ENCODE results near the gene ASB15. TPM values are rescaled to one million over a fixed set of nuclear protein-coding genes. Genes with fewer than 3 reads are reported as not detected.

The ASB15 gene
- total and polyA plus RNA-seq, 4 donors: 0.08 TPM; not detected in 3

- Histone ChIP-seq H3K27me3 (ENCODE audit: control insufficient read depth, insufficient read depth, low read length) (no peaks in the 10 kb centered on the region), H3K9me3 (ENCODE audit: control insufficient read depth, insufficient read depth, low read length) (no peaks in the 10 kb centered on the region), H3K4me1 (ENCODE audit: control insufficient read depth, insufficient read depth, low read length) (no peaks in the 10 kb centered on the region), H3K4me3 (ENCODE audit: low read depth, low read length) (no peak overlapping the region), H3K27ac (ENCODE audit: low read depth, low read length) (no peak overlapping the region), H3K36me3 (ENCODE audit: control insufficient read depth, insufficient read depth, low read length) (no peaks in the 10 kb centered on the region)
- peak in 5 of 6 donors; percentile 17 to 83 (median 33) for DNase-seq (ENCODE audit: low read depth in 4 of 6, low spot score in 6 of 6)
- no CpG with 5 or more reads among the region's 1 CpG for WGBS (ENCODE audit: insufficient coverage)
These were observed 81.1 kb downstream of the ASB15 start for GRCh38 chr7:123682690-123683089.

- Histone ChIP-seq H3K27me3 (ENCODE audit: control insufficient read depth, insufficient read depth, low read length) (no peaks in the 10 kb centered on the region), H3K36me3 (ENCODE audit: control insufficient read depth, insufficient read depth, low read length) (peaks cover 9% of the 10 kb centered on the region), H3K9me3 (ENCODE audit: control insufficient read depth, insufficient read depth, low read length) (no peaks in the 10 kb centered on the region), H3K4me3 (ENCODE audit: low read depth, low read length) (no peak overlapping the region), H3K4me1 (ENCODE audit: control insufficient read depth, insufficient read depth, low read length) (no peaks in the 10 kb centered on the region), H3K27ac (ENCODE audit: low read depth, low read length) (no peak overlapping the region)
- WGBS (ENCODE audit: insufficient coverage): 94% methylated on average over 2 of the region's 2 CpGs
- DNase-seq (ENCODE audit: low read depth in 4 of 6, low spot score in 6 of 6): no peak
These were observed 85.5 kb downstream of the ASB15 start for GRCh38 chr7:123687161-123687560.

GRCh38 chr7:123687727-123688126 lies 86.1 kb downstream of the ASB15 start:
- no peak for DNase-seq (ENCODE audit: low read depth in 4 of 6, low spot score in 6 of 6)
- H3K36me3 ChIP-seq (ENCODE audit: control insufficient read depth, insufficient read depth, low read length): peaks cover 14% of the 10 kb centered on the region
- no peaks in the 10 kb centered on the region for H3K9me3 ChIP-seq (ENCODE audit: control insufficient read depth, insufficient read depth, low read length)
- WGBS (ENCODE audit: insufficient coverage): no CpG with 5 or more reads among the region's 1 CpG
- H3K4me1 ChIP-seq (ENCODE audit: control insufficient read depth, insufficient read depth, low read length): no peaks in the 10 kb centered on the region
- no peak overlapping the region for H3K27ac ChIP-seq (ENCODE audit: low read depth, low read length)
- H3K27me3 ChIP-seq (ENCODE audit: control insufficient read depth, insufficient read depth, low read length): no peaks in the 10 kb centered on the region
- no peak overlapping the region for H3K4me3 ChIP-seq (ENCODE audit: low read depth, low read length)

Other genes with a start within 250 kb of the ASB15 start
- gene IQUB, start 67.2 kb upstream of the ASB15 start, total RNA-seq: 1 to 10 TPM; 5.9 to 7.8 TPM
- 1 to 10 TPM; 1.4 to 3.2 TPM for gene IQUB, start 67.2 kb upstream of the ASB15 start, polyA plus RNA-seq (ENCODE audit: insufficient read length in 2 of 2)
- 100 to 1,000 TPM in 1 of 2 donors, 10 to 100 TPM in 1; 99.9 to 170 TPM for gene NDUFA5, start 44.0 kb upstream of the ASB15 start, total RNA-seq
- gene NDUFA5, start 44.0 kb upstream of the ASB15 start, polyA plus RNA-seq (ENCODE audit: insufficient read length in 2 of 2): 100 to 1,000 TPM; 197 to 259 TPM
- gene LMOD2, start 54.0 kb downstream of the ASB15 start, total RNA-seq: not detected
- under 1 TPM in 1 of 2 donors, not detected in 1; 0.14 TPM for gene LMOD2, start 54.0 kb downstream of the ASB15 start, polyA plus RNA-seq (ENCODE audit: insufficient read length in 2 of 2)
- 10 to 100 TPM; 14.5 to 40.3 TPM for gene WASL, start 147.2 kb downstream of the ASB15 start, total RNA-seq
- 10 to 100 TPM; 36.1 to 46.8 TPM for gene WASL, start 147.2 kb downstream of the ASB15 start, polyA plus RNA-seq (ENCODE audit: insufficient read length in 2 of 2)
- gene HYAL4, start 243.3 kb downstream of the ASB15 start, total RNA-seq: under 1 TPM in 1 of 2 donors, not detected in 1; 0.11 TPM
- under 1 TPM in 1 of 2 donors, not detected in 1; 0.11 TPM for gene HYAL4, start 243.3 kb downstream of the ASB15 start, polyA plus RNA-seq (ENCODE audit: insufficient read length in 2 of 2)

All from spinal cord (tissue), 10 donors.